ENCODE measurements around the gene IBA57.

Gene IBA57

GRCh38 chr1:228165372-228166169 lies at the start of gene IBA57:
TSS of gene IBA57 (plus strand) at chr1:228165804. CDS start at chr1:228165817, 13 bp downstream.
- DNase-seq (ENCODE audit: low spot score): peak; percentile 97

- no peak for DNase-seq (ENCODE audit: low spot score)
Observed at GRCh38 chr1:228117335-228117734, 48.3 kb upstream of the IBA57 start.

DNA sequence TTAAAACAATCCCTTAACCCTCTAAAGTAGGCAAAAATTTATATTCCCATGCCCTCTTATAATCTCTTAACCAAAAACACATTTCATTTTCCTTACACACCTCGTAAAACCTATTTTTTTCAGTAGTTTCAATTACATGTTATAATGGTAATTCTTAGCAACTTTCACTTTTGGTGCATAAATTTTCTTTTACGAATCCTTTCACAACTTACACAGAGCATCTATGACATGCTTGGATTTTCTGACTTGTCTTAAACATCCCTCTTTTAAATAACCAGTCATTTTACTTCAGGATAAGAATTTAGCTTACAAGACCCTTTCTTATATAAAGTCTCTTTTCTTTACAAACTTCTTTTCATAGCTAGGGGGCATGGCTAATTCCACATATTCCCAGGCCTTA lies 47.6 kb upstream of the IBA57 start:
- DNase-seq (ENCODE audit: low spot score): no peak

- DNase-seq (ENCODE audit: low spot score): no peak
Observed at GRCh38 chr1:228120351-228120750, 45.3 kb upstream of the IBA57 start.

DNA sequence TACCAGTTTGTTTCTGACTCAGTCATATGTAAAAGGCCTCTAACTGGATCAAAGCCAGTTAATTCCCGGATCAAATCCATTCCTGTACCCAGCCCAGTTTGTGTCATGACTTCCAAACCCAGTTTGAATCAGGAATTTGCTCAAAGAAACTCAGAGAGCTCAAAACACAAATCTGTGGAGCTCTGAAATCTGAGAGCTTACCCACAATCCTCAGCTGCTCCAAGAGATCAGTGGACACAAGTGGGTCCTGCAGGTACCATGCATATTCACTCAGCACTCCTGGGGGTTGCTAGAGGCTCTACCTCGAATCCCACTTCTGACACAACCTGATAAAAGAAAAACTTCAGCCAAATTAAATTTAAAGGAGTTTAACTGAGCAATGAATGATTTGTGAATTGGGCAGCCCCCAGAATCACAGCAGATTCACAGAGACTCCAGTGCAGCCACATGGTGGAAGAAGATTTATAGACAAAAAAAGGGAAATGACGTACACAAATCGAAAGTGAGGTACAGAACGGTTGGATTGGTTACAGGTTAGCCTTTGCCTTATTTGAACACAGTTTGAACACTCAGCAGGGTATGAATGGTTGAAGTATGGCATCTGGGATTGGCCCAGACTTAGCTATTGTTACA lies 44.6 kb upstream of the IBA57 start:
- no peak for DNase-seq (ENCODE audit: low spot score)

- DNase-seq (ENCODE audit: low spot score): no peak
Observed at GRCh38 chr1:228122921-228123441, 42.6 kb upstream of the IBA57 start.

GRCh38 chr1:228123505-228123904 lies 42.1 kb upstream of the IBA57 start:
- no peak for DNase-seq (ENCODE audit: low spot score)

- DNase-seq (ENCODE audit: low spot score): no peak
Observed at GRCh38 chr1:228125185-228125584, 40.4 kb upstream of the IBA57 start.

DNA sequence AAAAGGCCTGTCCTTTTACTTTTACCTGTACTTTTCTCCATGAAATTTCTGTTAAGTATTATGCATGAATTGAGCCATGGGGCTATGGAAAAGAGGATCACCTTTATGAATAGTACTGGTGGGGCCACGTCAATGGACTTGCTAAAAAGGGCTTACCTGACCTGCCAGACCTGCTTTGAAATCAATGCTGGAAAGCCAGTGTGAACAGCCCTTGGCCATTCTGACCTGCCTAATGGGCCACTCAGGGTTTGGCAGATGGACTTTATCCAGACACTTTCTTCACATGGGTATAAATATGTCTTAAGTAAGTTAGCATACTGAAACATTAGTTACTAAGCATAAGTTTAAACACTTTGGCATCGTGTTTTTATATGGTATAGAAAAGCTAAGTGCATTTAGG lies 33.8 kb upstream of the IBA57 start:
- no peak for DNase-seq (ENCODE audit: low spot score)

DNA sequence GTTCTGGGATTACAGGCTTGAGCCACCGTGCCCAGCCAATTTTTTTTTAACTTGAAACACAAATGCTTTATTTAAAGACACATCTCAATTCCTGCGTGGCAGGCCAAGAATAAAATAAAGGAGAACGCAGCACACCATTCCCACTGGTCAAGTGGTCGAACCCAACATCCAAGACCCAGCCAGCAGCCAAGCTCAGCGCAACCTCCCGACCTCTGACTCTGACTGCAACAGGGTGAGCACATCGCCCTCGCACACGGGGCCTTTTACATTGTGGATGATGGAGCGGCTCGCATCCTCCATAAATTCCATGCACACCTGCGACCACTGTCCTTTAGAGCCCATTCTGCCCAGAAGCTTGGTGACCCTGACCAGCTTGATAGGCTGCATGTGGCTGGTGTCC lies 31.0 kb upstream of the IBA57 start:
- DNase-seq (ENCODE audit: low spot score): no peak

DNA sequence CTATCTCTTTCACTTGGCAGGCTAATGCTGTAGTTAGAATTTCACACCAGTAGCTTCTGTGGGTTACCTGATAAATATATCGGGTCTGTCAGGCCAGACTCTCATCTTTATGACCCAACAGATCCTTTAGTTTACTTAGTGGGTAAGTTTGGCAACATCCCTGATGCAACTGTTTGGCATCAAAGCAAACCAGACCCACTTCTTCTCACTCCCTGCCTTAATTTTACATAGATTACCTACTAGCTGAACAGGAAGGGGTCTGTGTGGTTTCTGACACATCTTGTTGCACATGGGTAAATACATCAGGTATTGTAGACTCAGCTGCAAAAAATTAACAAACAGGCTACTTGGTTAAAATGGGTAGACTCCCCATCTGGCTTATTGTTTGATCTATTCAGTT lies 28.7 kb upstream of the IBA57 start:
- DNase-seq (ENCODE audit: low spot score): no peak

DNA sequence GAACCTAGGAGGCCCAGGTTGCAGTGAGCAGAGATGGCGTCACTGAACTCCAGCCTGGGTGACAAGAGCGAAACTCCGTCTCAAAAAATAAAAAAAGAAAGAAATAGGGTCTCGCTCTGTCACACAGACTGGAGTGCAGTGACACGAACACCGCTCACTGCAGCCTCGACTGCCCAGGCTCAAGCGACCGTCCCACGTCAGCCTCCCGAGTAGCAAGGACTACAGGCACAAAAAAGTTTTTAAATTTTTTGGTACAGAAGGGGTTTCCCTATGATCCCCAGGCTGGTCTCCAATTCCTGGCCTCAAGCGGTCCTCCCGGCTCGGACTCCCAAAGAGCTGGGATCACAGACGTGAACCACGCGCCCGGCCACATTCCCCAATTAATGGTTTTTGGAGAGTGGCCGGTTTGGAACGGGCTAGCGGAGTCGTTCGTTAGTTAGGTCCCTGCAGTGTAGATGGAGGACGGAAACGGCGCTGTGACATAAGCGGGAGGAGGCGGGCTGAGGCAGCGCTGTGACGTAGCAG lies 26.1 kb upstream of the IBA57 start:
- DNase-seq (ENCODE audit: low spot score): no peak

DNA sequence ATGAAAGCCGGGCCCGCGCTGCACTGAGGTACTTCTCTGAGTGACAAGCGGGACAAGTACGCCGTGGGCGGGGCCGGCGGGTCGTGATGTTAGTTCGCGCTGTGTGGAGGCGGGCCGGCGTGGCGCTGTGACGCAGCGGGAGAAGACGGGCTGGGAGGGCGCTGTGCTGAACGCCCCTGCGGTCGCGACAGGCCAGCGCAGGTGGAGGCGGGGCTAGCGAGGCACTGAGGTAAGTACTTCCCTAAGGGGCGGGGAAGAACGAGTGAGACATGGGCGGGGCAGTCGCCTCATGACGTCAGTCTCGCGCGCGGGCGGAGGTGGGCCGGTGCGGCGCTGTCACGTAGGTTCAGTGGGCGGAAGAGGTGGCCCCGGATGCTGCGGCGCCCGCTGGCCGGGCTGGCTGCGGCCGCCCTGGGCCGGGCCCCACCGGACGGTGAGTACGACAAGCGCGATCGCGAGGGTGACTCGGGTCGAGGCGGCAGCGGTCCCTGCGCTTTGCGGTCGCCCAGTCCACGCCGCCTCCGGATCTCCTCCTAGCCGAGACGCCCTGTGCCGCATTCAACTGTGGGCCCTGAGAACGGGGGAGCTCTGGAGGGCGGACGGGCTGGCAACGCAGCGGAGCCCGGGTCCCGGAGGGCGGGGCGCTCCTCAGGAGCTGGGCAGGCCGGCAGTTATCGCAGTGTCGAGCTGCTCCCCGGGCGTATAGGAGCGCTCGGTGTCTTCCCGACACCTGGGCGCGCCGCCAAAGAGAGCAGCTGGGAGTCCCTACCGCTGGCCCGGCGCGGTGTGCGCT lies 25.5 kb upstream of the IBA57 start, which contains the start of gene GUK1:
Gene GUK1, plus strand, starts transcription at position 349 of the 793 bp plus-strand sequence. Its CDS starts 24 bp downstream, at position 373.
- DNase-seq (ENCODE audit: low spot score): peak; percentile 95

- DNase-seq (ENCODE audit: low spot score): no peak
Observed at GRCh38 chr1:228140724-228141225, 24.8 kb upstream of the IBA57 start.

GRCh38 chr1:228141226-228142044 lies 24.2 kb upstream of the IBA57 start:
- DNase-seq (ENCODE audit: low spot score): no peak

DNA sequence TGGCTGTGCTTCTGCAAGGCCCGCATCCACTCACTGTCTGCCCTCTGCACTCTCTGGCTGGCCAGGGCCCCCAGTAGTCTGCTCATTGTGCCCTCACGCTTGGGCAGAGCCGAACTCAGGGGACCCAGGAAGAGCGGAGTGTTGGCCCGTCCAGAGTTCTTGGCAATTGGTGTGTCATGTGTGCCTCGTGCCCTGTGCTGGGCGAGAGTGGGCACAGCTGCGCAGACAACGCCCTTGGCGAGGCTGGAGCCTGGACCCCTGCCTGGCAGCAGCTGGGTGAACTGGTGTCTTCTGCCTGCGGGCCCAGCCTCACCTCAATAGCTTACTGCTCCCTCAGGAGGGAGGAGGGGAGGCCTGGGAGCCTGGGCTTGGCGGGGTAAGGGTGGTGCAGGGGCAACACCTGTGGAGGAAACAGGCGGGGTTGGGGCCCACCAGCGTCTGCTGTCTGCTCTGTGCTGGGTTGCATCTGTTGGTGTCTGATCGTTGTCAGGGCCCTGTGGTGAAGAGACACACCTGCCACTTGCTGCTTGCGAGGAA lies 23.4 kb upstream of the IBA57 start:
- DNase-seq (ENCODE audit: low spot score): no peak

GRCh38 chr1:228142701-228143136 lies 22.9 kb upstream of the IBA57 start:
- DNase-seq (ENCODE audit: low spot score): no peak

DNA sequence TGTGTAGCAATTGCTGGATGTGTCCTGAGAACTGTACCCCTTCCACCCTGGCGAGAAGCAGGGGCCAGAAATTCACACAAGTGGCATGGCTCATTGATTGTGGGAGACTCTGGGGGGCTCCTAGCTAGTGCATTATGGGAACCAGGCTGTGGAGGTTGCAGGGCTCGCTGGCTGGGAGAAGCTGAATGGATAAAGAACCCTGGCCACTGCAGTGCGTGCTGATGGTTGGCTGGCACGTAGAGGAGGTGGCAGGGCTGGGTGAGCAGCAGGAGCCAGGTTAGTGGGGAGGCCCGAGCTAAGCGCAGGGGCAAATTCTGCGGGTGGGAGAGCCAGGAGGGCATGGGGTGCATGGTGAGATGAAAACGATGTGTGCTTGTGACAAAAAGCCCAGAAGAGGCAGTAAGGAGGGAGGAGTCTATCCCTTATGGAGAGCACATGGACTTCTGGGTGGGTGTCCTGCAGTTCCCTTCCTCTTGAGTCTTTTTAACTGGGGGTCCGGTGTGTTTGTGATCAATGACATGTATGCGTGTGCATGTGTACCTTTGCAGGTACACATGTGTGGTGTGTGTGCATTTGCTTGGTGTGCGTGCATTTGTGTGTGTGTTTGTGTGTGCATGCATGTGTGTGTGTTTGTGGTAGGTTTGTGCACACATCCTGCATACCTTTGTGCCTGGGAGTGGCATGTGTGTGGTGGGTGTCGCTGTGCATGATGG lies 22.0 kb upstream of the IBA57 start:
- DNase-seq (ENCODE audit: low spot score): no peak

- no peak for DNase-seq (ENCODE audit: low spot score)
Observed at GRCh38 chr1:228144193-228144992, 21.2 kb upstream of the IBA57 start.
